ENCODE data around the gene TMED1. TPM values are rescaled to one million over a fixed set of nuclear protein-coding genes. Genes with fewer than 3 reads are reported as not detected.
A peak's percentile ranks its signal among the peaks of the same experiment; 100 is the strongest.

TMED1 gene
- total and polyA plus RNA-seq, 2 of the 4 experiments (the other 2 are of a cell fraction): 37.6 to 41.4 TPM

DNA sequence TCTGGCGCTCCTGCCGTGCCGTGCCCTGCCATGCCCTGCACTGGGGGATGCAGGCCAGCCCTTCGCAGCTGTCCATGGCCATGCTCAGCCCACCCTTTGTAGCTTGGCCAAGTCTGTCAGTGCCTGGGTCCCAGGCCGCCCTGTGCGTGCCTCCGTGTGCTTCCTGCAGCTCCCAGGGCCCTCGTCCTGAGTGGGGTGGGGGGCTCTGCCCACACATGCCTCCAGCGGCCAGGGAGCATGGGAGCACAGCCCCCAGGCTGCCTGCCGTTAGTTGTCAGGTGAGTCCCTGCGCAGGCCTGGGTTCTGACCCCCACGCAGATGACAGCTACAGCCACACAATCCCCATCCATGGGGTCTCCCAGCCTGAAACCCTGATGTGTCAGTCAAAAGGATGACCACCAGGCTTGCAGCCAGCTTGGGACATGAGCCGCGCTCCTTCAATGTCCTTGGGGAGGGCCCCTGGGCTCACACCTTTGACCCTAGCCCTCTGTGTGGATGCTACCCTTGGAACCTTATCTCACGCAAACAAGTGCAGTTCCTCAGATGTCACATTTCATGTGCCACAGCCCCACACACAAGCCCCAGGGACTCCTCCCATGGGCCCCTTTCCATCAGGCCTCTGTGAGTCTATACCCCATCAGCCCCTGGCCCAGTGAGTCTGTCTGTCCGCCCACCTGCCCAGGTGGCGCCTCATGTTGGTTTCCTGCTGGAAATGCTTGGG, 24.5 kb downstream of the TMED1 start:
- no peak overlapping the region for H3K14ac ChIP-seq (replicated peaks; ENCODE audit: low read depth, low read length)
- H2BK15ac ChIP-seq (ENCODE audit: low read depth, low read length): no peak overlapping the region
- dilution Hi-C loops (cut with HindIII; ENCODE audit: low sequenced_read_pairs, unreplicated experiment) (no loop called here), in situ Hi-C loops (cut with MboI; ENCODE audit: low sequenced_read_pairs) (no loop called here), intact Hi-C loops (cut with micrococcal nuclease) (no loop called here)
- no peak overlapping the region for H2BK120ac ChIP-seq (ENCODE audit: low read depth, low read length)
- no peak overlapping the region for H3K4me2 ChIP-seq (ENCODE audit: low read depth, low read length)
- no peak overlapping the region for H2AFZ ChIP-seq (replicated peaks; ENCODE audit: low read length, poor library complexity)
- peaks cover 59% of the 10 kb centered on the region for H3K36me3 ChIP-seq (ENCODE audit: control insufficient read depth, insufficient read depth, low read length)
- no peak for DNase-seq
- ATAC-seq (ENCODE audit: low read depth): no peak
- CTCF ChIA-PET: no interaction called here
- POLR2A ChIA-PET (ENCODE audit: unreplicated experiment): no interaction called here
- H3K23ac ChIP-seq (ENCODE audit: low read depth, low read length): no peak overlapping the region
- TF ChIP-seq BHLHE40 (IDR thresholded peaks at IDR 0.05; ENCODE audit: low read depth, low read length) (no peak), SMC3 (IDR thresholded peaks at IDR 0.05; ENCODE audit: low read depth, low read length) (no peak), CEBPB (IDR thresholded peaks at IDR 0.05; ENCODE audit: low read depth, low read length) (no peak), MXI1 (IDR thresholded peaks at IDR 0.05; ENCODE audit: borderline replicate concordance, low read depth, low read length) (no peak), RCOR1 (IDR thresholded peaks at IDR 0.05; ENCODE audit: insufficient replicate concordance, low read length) (no peak), RAD21 (IDR thresholded peaks at IDR 0.05; ENCODE audit: low read length) (no peak), CHD1 (IDR thresholded peaks at IDR 0.05; ENCODE audit: low read depth, low read length) (no peak), MAZ (IDR thresholded peaks at IDR 0.05; ENCODE audit: borderline replicate concordance, low read depth, low read length) (no peak), NFE2L2 (IDR thresholded peaks at IDR 0.05; ENCODE audit: low read depth, low read length) (no peak), RFX5 (IDR thresholded peaks at IDR 0.05; ENCODE audit: low read depth, low read length) (no peak), MAFK (IDR thresholded peaks at IDR 0.05; ENCODE audit: low read depth, low read length) (no peak), POLR2A (IDR thresholded peaks at IDR 0.05; ENCODE audit: low read depth, low read length) (no peak), FOS (IDR thresholded peaks at IDR 0.05; ENCODE audit: low read depth, low read length) (no peak)
- TF ChIP-seq, protein P1, sequence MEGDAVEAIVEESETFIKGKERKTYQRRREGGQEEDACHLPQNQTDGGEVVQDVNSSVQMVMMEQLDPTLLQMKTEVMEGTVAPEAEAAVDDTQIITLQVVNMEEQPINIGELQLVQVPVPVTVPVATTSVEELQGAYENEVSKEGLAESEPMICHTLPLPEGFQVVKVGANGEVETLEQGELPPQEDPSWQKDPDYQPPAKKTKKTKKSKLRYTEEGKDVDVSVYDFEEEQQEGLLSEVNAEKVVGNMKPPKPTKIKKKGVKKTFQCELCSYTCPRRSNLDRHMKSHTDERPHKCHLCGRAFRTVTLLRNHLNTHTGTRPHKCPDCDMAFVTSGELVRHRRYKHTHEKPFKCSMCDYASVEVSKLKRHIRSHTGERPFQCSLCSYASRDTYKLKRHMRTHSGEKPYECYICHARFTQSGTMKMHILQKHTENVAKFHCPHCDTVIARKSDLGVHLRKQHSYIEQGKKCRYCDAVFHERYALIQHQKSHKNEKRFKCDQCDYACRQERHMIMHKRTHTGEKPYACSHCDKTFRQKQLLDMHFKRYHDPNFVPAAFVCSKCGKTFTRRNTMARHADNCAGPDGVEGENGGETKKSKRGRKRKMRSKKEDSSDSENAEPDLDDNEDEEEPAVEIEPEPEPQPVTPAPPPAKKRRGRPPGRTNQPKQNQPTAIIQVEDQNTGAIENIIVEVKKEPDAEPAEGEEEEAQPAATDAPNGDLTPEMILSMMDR (conservative IDR thresholded peaks at IDR 0.05; ENCODE audit: low read depth, low read length): no peak
- TF ChIP-seq, protein P2, sequence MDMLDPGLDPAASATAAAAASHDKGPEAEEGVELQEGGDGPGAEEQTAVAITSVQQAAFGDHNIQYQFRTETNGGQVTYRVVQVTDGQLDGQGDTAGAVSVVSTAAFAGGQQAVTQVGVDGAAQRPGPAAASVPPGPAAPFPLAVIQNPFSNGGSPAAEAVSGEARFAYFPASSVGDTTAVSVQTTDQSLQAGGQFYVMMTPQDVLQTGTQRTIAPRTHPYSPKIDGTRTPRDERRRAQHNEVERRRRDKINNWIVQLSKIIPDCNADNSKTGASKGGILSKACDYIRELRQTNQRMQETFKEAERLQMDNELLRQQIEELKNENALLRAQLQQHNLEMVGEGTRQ (IDR thresholded peaks at IDR 0.05; ENCODE audit: low read depth, low read length): no peak
- TF ChIP-seq, protein P3, sequence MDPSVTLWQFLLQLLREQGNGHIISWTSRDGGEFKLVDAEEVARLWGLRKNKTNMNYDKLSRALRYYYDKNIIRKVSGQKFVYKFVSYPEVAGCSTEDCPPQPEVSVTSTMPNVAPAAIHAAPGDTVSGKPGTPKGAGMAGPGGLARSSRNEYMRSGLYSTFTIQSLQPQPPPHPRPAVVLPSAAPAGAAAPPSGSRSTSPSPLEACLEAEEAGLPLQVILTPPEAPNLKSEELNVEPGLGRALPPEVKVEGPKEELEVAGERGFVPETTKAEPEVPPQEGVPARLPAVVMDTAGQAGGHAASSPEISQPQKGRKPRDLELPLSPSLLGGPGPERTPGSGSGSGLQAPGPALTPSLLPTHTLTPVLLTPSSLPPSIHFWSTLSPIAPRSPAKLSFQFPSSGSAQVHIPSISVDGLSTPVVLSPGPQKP (IDR thresholded peaks at IDR 0.05; ENCODE audit: borderline replicate concordance, low read depth, low read length): no peak
- peak overlapping the region; percentile 76 for H2AK9ac ChIP-seq (replicated peaks; ENCODE audit: low read depth, low read length, poor library complexity)
- no peak overlapping the region for H2BK20ac ChIP-seq (ENCODE audit: low read depth, low read length)
- H4K91ac ChIP-seq (ENCODE audit: insufficient read depth, low read depth, low read length): no peak overlapping the region
- H3K4me3 ChIP-seq (ENCODE audit: insufficient read depth, low read depth, low read length): no peak overlapping the region
- peaks cover 9% of the 10 kb centered on the region for H3K9me1 ChIP-seq (ENCODE audit: insufficient read depth, low read length)
- H3K18ac ChIP-seq (ENCODE audit: low read depth, low read length): no peak overlapping the region
- H3K4ac ChIP-seq (ENCODE audit: low read depth, low read length): peak overlapping the region; percentile 66
- H3K4me1 ChIP-seq (ENCODE audit: control insufficient read depth, insufficient read depth, low read length): peaks cover 22% of the 10 kb centered on the region
- peak overlapping the region; percentile 99 for H2BK5ac ChIP-seq (ENCODE audit: low read depth, low read length, poor library complexity, severe bottlenecking)
- H3K56ac ChIP-seq (ENCODE audit: extremely low read depth, insufficient read depth, low read length): no peak overlapping the region
- H3K9me3 ChIP-seq (ENCODE audit: control insufficient read depth, insufficient read depth, low read length): no peaks in the 10 kb centered on the region
- no peaks in the 10 kb centered on the region for H3K27me3 ChIP-seq (ENCODE audit: control insufficient read depth, insufficient read depth, low read length)
- WGBS, 2 experiments (ENCODE audit: extremely low coverage in 2 of 2, insufficient read length in 1 of 2): 95% methylated on average over 15 of the region's 17 CpGs; no CpG with 5 or more reads in 1 of the 2 experiments
- H3K9ac ChIP-seq (ENCODE audit: low read depth, low read length): no peak overlapping the region
- BruUV-seq (replicated peaks): no TSS peak
- H4K20me1 ChIP-seq (ENCODE audit: insufficient read depth, low read length): peaks cover 3% of the 10 kb centered on the region
- H3K27ac ChIP-seq (ENCODE audit: insufficient read depth, low read length): peak overlapping the region; percentile 7; the same call in 1 of the 2 replicates
- H2AK5ac ChIP-seq (ENCODE audit: low read depth, low read length): peak overlapping the region; percentile 98
- H3K79me1 ChIP-seq (ENCODE audit: low read depth in 1 of 2, low read length in 2 of 2): peaks cover 14 to 58% of the 10 kb centered on the region in 2 experiments; a peak in 3 of 4 replicates
- peak overlapping the region in 1 of 2 experiments; percentile 38; a peak in 1 of 4 replicates for H4K8ac ChIP-seq (ENCODE audit: low read depth in 2 of 2, low read length in 2 of 2)
- H4K5ac ChIP-seq (ENCODE audit: low read depth, low read length): no peak overlapping the region
